ENCODE results near the gene OR7G3.

The OR7G3 gene

DNA sequence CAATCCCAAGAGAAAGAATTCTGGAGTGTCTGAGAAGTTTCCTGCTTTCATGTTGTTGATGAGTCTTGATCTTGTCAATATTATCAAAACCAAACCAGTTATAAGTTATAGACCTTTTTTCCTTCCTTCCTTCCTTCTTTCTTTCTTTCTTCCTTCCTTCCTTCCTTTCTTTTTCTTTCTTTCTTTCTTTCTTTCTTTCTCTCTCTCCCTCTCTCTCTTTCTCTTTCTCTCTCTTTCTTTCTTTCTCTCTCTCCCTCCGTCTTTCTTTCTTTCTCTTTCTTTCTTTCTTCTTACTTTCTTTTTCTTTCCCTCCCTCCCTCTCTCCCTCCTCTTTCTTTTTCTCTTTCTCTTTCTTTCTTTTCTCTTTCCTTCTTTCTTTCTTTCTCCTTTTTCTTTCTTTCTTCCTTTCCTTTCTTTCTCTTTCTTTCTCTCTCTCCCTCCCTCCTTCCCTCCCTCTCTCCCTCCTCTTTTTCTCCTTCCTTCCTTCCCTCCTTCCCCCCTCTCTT lies at the start of gene OR7G3:
Gene OR7G3, minus strand, starts transcription at position 51 of the 506 bp plus-strand sequence. Its CDS starts 0 bp downstream, at position 51.
- DNase-seq (ENCODE audit: low spot score): no peak

DNA sequence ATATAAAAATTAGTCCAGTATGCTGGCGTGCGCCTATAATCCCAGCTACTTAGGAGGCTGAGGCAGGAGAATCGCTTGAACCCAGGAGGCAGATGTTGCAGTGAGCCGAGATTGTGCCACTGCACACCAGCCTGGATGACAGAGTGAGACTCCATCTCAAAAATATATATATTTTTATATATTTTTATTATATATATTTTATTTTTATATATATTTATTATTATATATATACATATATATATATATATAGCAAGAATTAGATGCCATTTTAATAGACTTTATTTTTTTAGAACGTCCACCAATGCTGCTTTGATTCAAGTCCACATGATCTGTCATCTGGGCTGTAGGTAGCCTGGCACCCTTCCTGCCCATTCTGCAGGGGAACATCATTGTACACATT lies 48.6 kb upstream of the OR7G3 start:
- no peak for DNase-seq (ENCODE audit: low spot score)

DNA sequence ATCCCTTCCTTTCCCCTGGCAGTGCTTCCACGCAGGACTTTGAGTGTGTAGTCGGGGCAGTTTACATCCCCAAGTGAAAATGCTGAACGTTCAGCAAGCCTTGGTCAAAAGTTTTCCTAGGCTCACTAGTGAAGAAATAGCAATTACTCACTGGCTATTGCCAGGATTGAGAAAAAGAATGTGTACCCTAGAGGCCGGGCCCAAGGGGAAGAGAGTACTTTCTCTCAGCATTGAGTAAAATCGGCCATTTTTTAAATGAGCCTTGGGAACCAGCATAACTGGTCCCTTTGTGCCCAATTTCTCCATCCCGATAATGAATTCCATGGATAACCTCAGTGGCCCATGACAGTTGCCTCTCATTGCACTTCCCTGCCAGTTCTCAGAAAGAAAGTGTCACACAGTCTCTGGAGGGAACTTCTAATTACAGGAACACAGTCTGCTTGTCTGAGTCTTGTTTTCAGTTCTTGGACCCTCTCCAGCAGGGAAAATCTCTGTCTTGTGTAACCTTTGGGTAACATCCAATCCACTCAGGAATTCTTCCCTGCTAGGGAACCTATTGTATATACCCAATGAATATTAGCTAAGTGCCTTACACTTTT lies 44.7 kb upstream of the OR7G3 start:
- no peak for DNase-seq (ENCODE audit: low spot score)

DNA sequence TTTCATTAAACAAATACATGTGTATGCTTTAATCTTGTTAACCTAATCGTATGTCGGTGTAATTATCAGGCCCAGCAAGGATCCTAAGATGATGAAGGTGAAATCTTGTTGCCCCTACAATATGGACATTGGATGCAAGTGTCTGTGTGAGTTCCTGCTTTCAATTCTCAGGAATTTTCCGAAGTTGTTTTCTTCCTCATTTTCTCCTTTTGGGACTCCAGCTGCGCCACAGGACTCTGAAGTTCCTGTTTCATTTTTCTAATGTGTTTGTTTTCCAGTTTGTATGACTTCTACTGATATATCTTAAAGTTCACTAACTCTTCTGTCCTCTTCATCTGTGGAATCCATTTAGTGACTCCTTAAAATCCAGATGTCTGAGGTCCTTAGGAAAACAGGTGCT lies 40.1 kb upstream of the OR7G3 start:
- no peak for DNase-seq (ENCODE audit: low spot score)

DNA sequence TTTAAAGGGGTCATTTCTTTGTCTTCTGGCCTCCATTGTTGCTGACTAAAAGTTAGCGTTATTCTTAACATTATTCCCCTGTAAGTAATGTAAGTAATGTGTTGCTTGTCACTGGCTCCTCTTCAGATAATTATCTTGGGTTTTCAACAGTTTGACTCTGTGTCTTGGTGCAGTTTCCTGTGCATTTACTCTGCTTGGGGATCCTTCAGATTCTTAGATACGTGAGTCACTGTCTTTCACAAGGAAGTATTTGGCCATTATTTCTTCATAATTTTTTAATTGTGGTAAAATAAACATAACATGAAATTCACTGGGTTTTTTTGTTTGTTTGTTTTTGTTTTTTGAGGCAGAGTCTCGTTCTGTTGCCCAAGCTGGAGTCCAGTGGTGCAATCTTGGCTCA lies 38.5 kb upstream of the OR7G3 start:
- DNase-seq (ENCODE audit: low spot score): no peak

DNA sequence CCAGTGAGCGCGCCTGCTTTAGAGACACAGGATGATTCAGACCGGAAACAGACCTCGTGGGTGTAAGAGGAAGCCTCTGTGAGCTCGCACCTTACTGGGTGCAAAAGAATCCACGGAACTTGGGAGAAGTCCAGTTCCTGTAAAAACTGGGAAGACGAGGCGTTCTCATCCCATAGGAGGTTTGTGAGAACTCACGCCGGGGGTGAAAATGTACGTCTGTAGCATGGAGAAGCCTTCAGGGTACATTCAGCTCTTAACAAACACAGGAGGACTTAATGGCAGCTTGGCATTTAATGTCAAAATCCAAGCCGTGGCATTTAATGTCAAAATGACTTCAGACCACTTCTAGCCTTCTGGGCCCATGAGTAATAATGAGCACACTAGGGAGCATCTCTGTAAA lies 34.7 kb upstream of the OR7G3 start:
- no peak for DNase-seq (ENCODE audit: low spot score)

DNA sequence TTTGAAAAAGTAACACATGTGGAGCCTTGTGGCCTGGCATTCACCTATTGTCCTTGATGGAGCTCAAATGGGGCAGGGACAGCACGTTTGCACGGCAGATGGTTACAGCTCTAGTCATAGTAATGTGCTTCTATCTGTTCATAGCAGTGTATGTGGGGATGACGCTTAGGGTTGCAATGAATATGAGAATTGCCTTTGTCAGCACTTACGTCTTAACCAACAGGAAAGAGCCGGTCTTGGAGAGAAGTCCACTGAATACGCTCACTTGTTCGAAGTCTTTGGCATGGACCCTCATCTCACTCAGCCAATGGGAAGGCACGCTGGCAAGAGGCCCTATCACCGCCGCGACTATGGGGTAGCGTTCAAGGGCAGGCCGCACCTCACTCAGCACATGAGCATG lies 33.1 kb upstream of the OR7G3 start:
- DNase-seq (ENCODE audit: low spot score): no peak

DNA sequence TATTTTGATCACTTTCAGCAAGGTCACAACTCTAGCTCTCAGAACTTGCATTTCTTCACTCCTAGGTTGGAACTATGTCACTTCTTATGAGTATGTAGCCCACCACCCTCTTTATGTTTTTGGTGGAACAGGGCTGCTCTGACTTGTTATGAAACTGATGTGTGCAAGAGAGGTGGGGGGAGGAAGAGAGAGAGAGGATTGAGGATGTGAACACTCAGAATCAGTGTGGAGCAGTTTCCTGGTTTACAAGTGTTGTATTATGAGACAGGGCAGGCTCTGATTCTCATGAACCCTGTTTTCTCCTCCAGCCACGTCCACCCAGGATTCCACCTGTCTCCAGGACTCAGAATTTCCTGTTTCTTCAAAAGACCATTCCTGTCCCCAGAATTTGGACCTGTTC lies 29.6 kb upstream of the OR7G3 start:
- DNase-seq (ENCODE audit: low spot score): no peak

DNA sequence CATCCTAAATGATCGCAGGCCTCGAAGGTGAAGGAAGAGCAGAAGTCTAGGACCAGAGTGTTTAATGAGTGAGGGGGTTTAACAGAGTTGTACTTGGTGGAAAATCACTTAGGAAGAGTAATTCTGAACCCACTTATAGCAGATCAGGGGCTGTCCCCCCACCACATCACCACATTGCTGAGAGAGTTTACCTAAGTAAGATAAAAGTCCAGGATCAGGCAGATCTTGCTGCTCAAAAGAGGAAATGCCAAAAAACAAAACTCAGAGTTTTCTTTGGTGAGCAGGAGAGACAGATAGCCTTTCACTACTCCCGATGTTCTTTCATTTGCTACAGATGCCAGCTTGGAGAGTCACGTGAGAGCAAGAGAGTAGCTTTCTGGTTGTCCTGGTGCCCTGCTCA lies 28.8 kb upstream of the OR7G3 start:
- DNase-seq (ENCODE audit: low spot score): no peak

DNA sequence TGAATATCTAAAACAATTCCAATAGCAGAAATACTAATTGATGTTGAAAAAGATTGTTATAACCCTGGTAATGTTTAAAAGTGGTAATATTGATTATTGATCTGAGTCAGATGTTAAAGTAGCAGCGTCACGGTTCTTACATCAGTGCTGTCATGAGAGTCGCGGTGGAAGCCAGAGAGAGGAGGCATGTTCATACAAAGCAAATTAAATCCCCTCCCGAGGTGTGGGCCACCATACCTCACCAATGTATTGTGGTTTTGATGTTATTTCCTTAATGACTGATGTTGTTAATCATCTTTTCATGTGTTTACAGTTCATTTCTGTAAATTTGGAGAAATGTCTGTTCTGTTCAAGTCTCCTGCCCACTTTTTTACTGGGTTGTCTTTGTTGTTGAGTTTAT lies 24.6 kb upstream of the OR7G3 start:
- DNase-seq (ENCODE audit: low spot score): no peak

DNA sequence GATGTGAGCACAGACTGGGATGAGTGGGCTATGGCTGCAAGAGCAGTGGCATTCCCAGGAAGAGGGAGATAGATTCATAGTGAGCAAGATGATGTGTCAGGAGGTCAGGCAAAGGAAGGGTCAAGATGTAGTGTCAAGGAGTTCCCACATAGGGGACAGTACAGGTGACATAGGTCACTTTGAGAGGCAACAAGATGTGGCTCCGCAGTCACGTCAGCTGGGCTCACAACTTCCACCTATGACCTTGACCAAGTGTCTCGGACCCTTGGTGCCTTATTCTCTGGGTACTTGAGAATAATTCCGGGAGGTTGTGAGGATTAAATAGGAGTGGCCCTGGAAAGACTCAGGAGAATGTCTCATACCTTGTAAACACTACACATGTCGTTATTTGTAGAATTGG lies 23.9 kb upstream of the OR7G3 start:
- no peak for DNase-seq (ENCODE audit: low spot score)

DNA sequence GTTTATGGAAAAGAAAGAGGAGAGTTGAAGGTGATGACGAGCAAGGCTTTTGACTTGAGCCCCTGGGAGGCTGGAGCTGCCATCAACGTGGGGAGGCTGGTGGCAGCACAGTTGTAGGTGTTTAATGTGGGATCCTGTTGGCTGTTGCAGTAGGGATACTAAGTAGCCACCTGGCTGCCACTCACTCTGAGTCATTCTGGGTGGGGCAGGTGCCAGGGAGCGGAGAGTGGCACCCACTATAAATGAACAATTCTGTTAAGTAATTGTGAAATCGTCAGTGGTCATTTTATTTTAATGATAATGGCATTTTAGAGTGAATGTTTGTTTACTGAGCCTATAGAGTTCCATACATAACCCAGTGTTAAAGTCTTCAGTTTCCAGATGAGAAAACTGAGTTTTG lies 23.2 kb upstream of the OR7G3 start:
- no peak for DNase-seq (ENCODE audit: low spot score)

DNA sequence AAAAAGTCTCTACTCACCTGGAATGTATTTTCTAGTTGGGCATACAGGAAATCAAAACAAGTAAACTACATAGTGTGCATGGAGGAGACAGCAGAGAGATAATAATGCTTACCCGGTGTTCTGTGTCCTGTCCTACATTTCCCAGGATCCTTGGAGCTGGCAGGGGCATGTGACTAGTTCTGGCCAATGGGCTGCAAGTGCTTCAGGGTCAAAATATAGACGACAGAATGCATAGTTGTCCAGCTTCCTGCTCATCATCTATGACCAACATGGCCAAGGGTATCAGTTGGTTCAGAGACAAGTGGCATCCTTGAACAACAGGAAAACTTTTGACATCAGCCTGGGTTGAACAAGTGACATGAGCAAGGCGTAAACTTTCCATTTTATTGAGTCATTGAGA lies 21.9 kb upstream of the OR7G3 start:
- no peak for DNase-seq (ENCODE audit: low spot score)

DNA sequence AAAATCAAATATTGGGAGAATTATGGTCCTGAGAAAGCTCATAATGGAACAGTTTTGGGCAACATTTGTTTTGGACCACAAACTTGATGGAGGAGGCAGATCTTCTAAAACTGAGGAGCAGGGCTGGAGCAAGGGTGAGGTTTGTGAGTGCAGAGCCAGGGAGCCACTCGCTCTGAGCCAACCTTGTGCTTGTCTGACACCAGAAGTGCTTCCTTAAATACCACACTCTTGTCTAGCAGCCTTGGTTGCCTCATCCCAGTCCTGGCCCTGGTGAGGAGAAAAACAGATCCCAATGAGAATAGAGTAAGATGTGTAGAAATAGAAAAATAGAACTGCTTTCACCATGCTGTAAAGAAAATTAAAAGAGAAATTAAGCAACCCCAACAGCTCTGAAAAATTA lies 20.1 kb upstream of the OR7G3 start:
- DNase-seq (ENCODE audit: low spot score): no peak

DNA sequence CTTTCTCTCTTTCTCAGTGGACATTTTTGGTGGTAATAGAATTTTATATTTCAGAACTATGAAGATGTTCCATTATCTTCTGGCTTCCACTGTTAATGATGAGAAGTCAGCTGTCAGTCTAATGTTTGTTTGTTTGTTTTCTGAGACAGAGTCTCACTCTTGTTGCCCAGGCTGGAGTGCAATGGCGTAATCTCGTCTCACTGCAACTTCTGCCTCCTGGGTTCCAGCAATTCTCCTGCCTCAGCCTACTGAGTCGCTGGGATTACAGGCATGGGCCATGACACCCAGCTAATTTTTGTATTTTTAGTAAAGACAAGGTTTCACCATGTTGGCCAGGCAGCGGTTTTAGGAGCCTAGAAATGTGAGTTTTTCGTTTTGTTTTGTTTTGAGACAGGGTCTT lies 18.2 kb upstream of the OR7G3 start:
- no peak for DNase-seq (ENCODE audit: low spot score)

DNA sequence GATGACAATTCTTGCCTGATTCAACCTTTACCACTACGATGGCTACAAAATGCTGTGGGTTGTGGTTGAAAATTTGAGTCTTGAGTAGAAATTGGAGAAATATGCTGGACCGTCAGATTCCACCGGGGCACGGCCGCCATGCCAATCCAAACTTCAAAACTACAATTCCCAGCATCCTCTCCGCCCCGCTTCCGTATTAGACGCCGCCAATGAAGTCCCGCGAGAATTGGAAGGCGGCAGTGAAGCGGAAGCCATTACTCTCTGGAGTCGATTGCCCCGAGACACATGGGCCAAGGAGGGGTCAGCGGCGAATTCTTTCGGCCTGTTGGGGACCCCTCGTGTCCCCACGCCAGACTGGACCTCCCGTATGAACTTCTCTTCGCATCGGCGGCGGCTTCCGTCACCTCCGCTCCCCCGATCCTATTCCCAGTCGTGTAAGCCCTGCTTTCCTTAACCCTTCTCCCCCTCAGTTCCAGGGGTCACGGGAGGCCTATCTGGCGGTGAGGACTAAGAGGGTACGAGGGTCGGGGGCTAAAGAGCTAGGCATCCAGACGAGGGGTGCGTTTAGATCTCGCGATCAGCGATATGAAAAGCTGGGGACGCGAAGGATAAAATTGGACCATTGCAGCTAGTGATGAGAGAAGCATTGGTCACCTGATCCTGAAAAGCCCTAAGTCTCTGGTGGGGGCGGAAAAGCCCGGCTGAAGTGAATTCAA lies 13.6 kb upstream of the OR7G3 start, which contains the start of gene ZNF317:
Gene ZNF317, plus strand, starts transcription at position 239 of the 716 bp plus-strand sequence. CDS start 15,620 bp downstream, outside the sequence.
- DNase-seq (ENCODE audit: low spot score): peak; percentile 94

DNA sequence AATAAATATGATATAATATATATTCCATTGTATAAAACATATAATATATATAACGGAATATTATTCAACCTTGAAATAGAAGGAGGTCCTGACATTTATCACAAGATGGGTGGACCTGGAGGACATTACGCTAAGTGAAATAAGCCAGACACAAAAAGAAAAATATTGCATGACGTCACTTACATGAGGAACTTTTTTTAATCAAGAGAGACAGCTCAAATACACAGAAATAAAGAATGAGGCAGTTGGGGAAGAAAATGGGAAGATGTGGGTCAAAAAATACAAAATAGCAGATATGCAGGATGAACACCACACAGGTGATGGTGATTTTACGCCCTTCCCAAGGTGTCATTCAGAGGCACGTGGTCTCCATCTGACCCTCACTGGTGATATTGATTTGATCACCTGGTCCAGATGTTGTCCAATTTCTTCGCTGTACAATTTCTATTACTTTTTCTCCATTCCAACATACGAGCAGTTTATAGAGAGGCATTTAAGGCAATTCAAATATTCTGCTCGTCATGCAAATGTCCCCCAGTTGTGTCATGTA lies 12.9 kb upstream of the OR7G3 start:
- DNase-seq (ENCODE audit: low spot score): no peak

DNA sequence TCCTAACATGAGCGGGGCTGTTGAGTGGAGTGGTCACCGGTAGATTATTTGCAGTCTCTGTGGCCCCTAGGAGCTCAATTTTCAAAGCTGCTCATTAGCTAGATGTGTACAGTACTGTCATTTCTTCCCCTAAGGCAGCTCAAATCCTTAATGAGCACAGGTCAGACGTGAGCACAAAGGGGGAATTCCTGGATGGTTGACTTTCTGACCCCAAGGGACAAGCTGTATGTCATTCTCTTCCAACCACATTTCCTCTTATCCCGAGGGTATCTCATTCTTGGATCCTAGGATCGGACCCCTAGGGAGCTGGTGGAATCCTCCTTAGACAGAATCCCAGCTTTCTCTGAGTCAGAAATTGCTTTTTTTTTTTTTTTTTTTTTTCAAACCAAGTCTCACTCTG lies 5.7 kb upstream of the OR7G3 start:
- DNase-seq (ENCODE audit: low spot score): no peak

DNA sequence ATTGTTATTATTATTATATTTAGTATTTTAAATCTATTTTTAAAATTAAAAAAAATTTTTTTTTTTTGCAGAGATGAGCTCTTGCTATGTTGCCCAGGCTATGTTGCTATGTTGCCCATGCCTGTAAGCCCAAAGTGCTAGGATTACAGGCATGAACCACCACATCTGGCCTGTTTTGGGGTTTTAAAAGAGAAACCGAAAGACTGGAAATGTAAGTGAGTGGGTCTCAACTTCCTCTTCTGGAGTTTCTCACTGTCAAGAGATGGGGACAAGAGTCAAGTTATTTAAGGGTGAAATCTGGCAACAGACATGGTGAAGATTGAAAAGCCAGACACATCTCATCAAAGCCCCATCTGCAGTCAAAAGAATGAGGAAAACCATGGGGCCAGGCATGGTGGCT lies 4.2 kb upstream of the OR7G3 start:
- DNase-seq (ENCODE audit: low spot score): no peak

DNA sequence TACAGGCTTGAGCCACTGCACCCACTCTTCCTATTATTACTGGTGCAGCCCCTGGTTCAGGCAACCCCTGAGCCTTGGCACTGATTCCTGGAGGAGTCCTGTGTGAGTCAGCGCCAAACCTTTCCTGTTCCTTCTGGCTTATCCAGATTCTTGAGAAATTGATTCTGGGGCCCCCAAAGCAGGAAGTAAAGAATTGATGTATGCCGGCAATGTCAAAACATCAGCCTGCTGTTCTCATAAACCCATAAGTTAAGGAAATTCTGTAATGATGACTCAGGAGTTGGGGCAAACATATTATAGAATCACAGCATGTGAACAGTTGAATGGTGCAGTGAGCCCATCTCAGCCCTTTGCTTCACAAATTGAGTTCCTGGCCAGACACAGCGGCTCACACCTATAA lies 1.4 kb upstream of the OR7G3 start:
- DNase-seq (ENCODE audit: low spot score): no peak

DNA sequence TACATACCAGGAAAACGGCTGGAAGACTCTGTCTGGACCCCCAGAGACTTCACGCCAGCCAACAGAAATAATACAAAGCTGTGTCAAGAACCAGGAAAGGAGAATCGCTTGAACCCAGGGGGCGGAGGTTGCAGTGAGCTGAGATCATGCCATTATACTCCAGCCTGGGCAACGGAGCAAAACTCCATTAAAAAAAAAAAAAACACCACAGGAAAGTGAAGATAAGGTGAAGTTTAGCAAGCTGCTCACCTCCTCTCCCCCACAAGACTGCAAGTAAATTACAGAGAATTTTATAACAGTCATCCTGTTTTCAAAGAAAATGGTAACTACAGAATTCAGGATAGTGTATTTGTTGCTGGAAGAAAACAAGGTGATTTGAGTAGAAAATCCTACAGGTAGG lies 10.2 kb downstream of the OR7G3 start:
- DNase-seq (ENCODE audit: low spot score): no peak

DNA sequence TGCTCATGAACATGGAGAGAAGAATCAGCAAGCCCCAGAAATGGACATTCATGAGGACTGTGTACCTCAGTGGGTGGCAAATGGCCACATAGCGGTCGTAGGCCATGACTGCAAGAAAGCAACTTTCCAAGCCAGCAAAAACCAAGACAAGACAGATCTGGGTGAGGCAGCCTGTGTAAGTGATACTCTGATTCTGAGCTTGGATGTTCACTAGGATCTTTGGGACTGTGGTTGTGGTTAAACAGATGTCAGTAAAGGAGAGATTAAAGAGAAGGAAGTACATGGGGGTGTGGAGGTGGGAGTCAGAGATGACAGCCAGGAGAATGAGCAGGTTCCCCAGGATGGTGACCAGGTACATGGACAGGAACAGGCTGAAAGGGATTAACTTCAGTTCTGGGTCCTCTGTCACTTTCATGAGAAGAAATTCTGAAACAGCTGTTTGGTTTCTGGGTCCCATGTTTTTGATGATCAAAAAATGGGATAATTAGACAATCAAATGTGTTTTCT lies 11.4 kb downstream of the OR7G3 start, which contains the start of gene OR7G1:
Gene OR7G1, minus strand, starts transcription at position 457 of the 507 bp plus-strand sequence. Its CDS starts 0 bp downstream, at position 457.
- no peak for DNase-seq (ENCODE audit: low spot score)

DNA sequence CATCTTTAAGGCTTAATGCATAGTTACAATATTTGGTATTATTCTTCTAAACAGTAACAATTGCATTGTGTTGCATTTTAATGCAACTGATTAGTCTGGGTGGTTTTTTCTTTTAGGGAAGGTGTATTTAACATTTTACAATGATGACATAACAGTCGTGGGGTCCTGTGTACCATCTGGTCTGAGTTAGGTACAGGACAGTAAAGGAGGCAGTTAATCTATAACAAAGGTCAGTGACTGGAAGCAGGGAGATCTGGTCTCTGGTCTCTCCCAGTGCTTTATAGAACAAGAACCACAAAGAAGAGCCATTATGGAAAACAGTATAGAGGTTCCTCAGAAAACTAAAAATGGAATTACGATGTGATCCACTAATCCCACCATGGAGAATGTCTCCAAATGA lies 16.8 kb downstream of the OR7G3 start:
- DNase-seq (ENCODE audit: low spot score): no peak
